Measurements from ENCODE around the gene NASP. TPM values are rescaled to one million over a fixed set of nuclear protein-coding genes. Genes with fewer than 3 reads are reported as not detected.
A peak's percentile ranks its signal among the peaks of the same experiment; 100 is the strongest.

Gene NASP
- total RNA-seq, result 263 and 295 TPM in 2 replicates

GRCh38 chr1:45583666-45584350 lies at the start of gene NASP:
NASP (plus strand) TSS chr1:45584041; CDS start chr1:45584147, 106 bp downstream.
- intact Hi-C loops (cut with micrococcal nuclease), result loop anchor here (1.0 to 10.0 kb wide), 12 partner anchors 34 to 1552 kb away; partner anchors contain the start of genes AKR1A1, BTBD19, CCDC163 and DYNLT4
- no peaks in the 10 kb centered on the region for H3K27me3 Mint-ChIP-seq
- peak; percentile 98 for DNase-seq
- no peaks in the 10 kb centered on the region for H3K9me3 Mint-ChIP-seq
- peaks cover 16% of the 10 kb centered on the region for H3K36me3 Mint-ChIP-seq (ENCODE audit: low read depth)
- peak within 1 kb of the TSS; percentile 99 for H3K4me3 Mint-ChIP-seq
- peak within 1 kb of the TSS; percentile 98 for H3K27ac Mint-ChIP-seq
- peaks cover 22% of the 10 kb centered on the region for H3K4me1 Mint-ChIP-seq

GRCh38 chr1:45535988-45536766 lies 47.7 kb upstream of the NASP start:
- Mint-ChIP-seq H3K4me3 (no peak overlapping the region), H3K9me3 (no peaks in the 10 kb centered on the region), H3K27ac (no peak overlapping the region), H3K4me1 (peaks cover 19% of the 10 kb centered on the region), H3K36me3 (ENCODE audit: low read depth) (no peaks in the 10 kb centered on the region), H3K27me3 (peaks cover 3% of the 10 kb centered on the region)
- intact Hi-C loops (cut with micrococcal nuclease), result no loop called here
- DNase-seq, result no peak

- Mint-ChIP-seq H3K27ac (no peak overlapping the region), H3K27me3 (peaks cover 2% of the 10 kb centered on the region), H3K9me3 (no peaks in the 10 kb centered on the region), H3K4me1 (peaks cover 17% of the 10 kb centered on the region), H3K36me3 (ENCODE audit: low read depth) (no peaks in the 10 kb centered on the region), H3K4me3 (no peak overlapping the region)
- intact Hi-C loops (cut with micrococcal nuclease), result no loop called here
- no peak for DNase-seq
Measured at GRCh38 chr1:45536886-45537285, 47.0 kb upstream of the NASP start.

GRCh38 chr1:45541193-45541592 lies 42.6 kb upstream of the NASP start:
- Mint-ChIP-seq H3K9me3 (no peaks in the 10 kb centered on the region), H3K4me3 (no peak overlapping the region), H3K4me1 (peaks cover 41% of the 10 kb centered on the region), H3K36me3 (ENCODE audit: low read depth) (no peaks in the 10 kb centered on the region), H3K27ac (peak overlapping the region; percentile 27), H3K27me3 (peaks cover under 1% of the 10 kb centered on the region)
- intact Hi-C loops (cut with micrococcal nuclease), result no loop called here
- DNase-seq, result no peak

GRCh38 chr1:45542591-45542990 lies 41.2 kb upstream of the NASP start:
- Mint-ChIP-seq H3K4me1 (peaks cover 31% of the 10 kb centered on the region), H3K27me3 (no peaks in the 10 kb centered on the region), H3K9me3 (no peaks in the 10 kb centered on the region), H3K4me3 (no peak overlapping the region), H3K36me3 (ENCODE audit: low read depth) (no peaks in the 10 kb centered on the region), H3K27ac (no peak overlapping the region)
- intact Hi-C loops (cut with micrococcal nuclease), result no loop called here
- DNase-seq, result no peak

GRCh38 chr1:45543581-45544417 lies 40.0 kb upstream of the NASP start:
- no peaks in the 10 kb centered on the region for H3K9me3 Mint-ChIP-seq
- H3K4me3 Mint-ChIP-seq, result peak overlapping the region; percentile 76
- no peaks in the 10 kb centered on the region for H3K36me3 Mint-ChIP-seq (ENCODE audit: low read depth)
- intact Hi-C loops (cut with micrococcal nuclease), result loop anchor here (1.0 kb wide), 2 partner anchors 21 to 822 kb away; no protein-coding TSS in a partner anchor
- H3K27ac Mint-ChIP-seq, result peak overlapping the region; percentile 87
- H3K4me1 Mint-ChIP-seq, result peaks cover 31% of the 10 kb centered on the region
- no peaks in the 10 kb centered on the region for H3K27me3 Mint-ChIP-seq
- DNase-seq, result peak; percentile 91

- Mint-ChIP-seq H3K36me3 (ENCODE audit: low read depth) (no peaks in the 10 kb centered on the region), H3K27ac (no peak overlapping the region), H3K4me1 (peaks cover 31% of the 10 kb centered on the region), H3K9me3 (no peaks in the 10 kb centered on the region), H3K27me3 (no peaks in the 10 kb centered on the region), H3K4me3 (peak overlapping the region; percentile 76)
- no peak for DNase-seq
- intact Hi-C loops (cut with micrococcal nuclease), result loop anchor here (1.0 kb wide), 2 partner anchors 22 to 823 kb away; no protein-coding TSS in a partner anchor
Measured at GRCh38 chr1:45544530-45544929, 39.3 kb upstream of the NASP start.

- intact Hi-C loops (cut with micrococcal nuclease), result no loop called here
- Mint-ChIP-seq H3K9me3 (no peaks in the 10 kb centered on the region), H3K27me3 (no peaks in the 10 kb centered on the region), H3K27ac (no peak overlapping the region), H3K4me3 (peak overlapping the region; percentile 47), H3K4me1 (peaks cover 31% of the 10 kb centered on the region), H3K36me3 (ENCODE audit: low read depth) (no peaks in the 10 kb centered on the region)
- peak; percentile 66 for DNase-seq
Measured at GRCh38 chr1:45545019-45545493, 38.8 kb upstream of the NASP start.

- Mint-ChIP-seq H3K4me3 (no peak overlapping the region), H3K27ac (no peak overlapping the region), H3K4me1 (peaks cover 32% of the 10 kb centered on the region), H3K27me3 (no peaks in the 10 kb centered on the region), H3K36me3 (ENCODE audit: low read depth) (no peaks in the 10 kb centered on the region), H3K9me3 (no peaks in the 10 kb centered on the region)
- no peak for DNase-seq
- intact Hi-C loops (cut with micrococcal nuclease), result no loop called here
Measured at GRCh38 chr1:45545553-45546310, 38.1 kb upstream of the NASP start.

GRCh38 chr1:45550401-45551351 lies 33.2 kb upstream of the NASP start, which contains the start of gene AKR1A1:
AKR1A1 (plus strand) TSS chr1:45550826; CDS start chr1:45561795, 10,969 bp downstream.
- H3K27me3 Mint-ChIP-seq, result no peaks in the 10 kb centered on the region
- peak within 1 kb of the TSS; percentile 94 for H3K27ac Mint-ChIP-seq
- intact Hi-C loops (cut with micrococcal nuclease), result loop anchor here (1.0 to 2.0 kb wide), 4 partner anchors 18 to 59 kb away; partner anchors contain the start of genes PRDX1 and TESK2
- H3K4me3 Mint-ChIP-seq, result peak within 1 kb of the TSS; percentile 98
- peaks cover 17% of the 10 kb centered on the region for H3K4me1 Mint-ChIP-seq
- H3K36me3 Mint-ChIP-seq (ENCODE audit: low read depth), result peaks cover 17% of the 10 kb centered on the region
- H3K9me3 Mint-ChIP-seq, result no peaks in the 10 kb centered on the region
- DNase-seq, result peak; percentile 97

GRCh38 chr1:45551684-45552083 lies 32.2 kb upstream of the NASP start:
- intact Hi-C loops (cut with micrococcal nuclease), result loop anchor here (2.0 kb wide), 1 partner anchor 17 kb away; no protein-coding TSS in a partner anchor
- Mint-ChIP-seq H3K9me3 (no peaks in the 10 kb centered on the region), H3K27ac (peak overlapping the region; percentile 94), H3K4me3 (peak overlapping the region; percentile 98), H3K36me3 (ENCODE audit: low read depth) (peaks cover 23% of the 10 kb centered on the region), H3K4me1 (peaks cover 20% of the 10 kb centered on the region), H3K27me3 (no peaks in the 10 kb centered on the region)
- no peak for DNase-seq

- intact Hi-C loops (cut with micrococcal nuclease), result no loop called here
- no peak overlapping the region for H3K27ac Mint-ChIP-seq
- peaks cover 23% of the 10 kb centered on the region for H3K4me1 Mint-ChIP-seq
- DNase-seq, result no peak
- no peaks in the 10 kb centered on the region for H3K9me3 Mint-ChIP-seq
- peaks cover 24% of the 10 kb centered on the region for H3K36me3 Mint-ChIP-seq (ENCODE audit: low read depth)
- H3K27me3 Mint-ChIP-seq, result no peaks in the 10 kb centered on the region
- H3K4me3 Mint-ChIP-seq, result peak overlapping the region; percentile 63
Measured at GRCh38 chr1:45552331-45552730, 31.5 kb upstream of the NASP start.

All from activated CD4-positive, alpha-beta T cell treated with anti-CD3 and anti-CD28 coated beads, Interleukin-2, amount 10 ng/mL, durations not matched to agents 24 days and 14 days (primary cell).